ENCODE results near the gene RARRES1. TPM values are rescaled to one million over a fixed set of nuclear protein-coding genes. Genes with fewer than 3 reads are reported as not detected.

RARRES1 gene
- total RNA-seq, 1 donor from 2014 or later: 742 TPM

DNA sequence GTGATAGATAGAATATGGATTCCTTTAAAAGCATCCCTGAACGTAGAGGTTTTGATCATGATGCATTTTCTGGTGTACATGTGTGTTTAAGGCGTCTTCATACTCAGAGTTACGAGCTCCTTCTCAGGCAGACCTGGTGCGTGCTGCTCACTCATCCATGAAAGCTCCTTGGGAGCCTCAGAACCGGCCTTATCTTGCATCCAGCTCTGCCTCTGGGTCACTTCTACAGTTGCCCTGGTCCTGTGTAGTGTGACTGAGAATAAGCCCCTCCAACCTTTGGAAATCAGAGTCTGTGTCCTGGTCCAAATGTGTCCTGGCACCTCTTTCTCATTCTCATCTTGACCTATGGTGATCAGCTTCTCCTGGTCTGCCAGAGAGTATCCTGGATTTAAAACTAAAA is 17.3 kb upstream of the RARRES1 start:
- Histone ChIP-seq H3K27ac (no peak overlapping the region), H3K4me1 (no peaks in the 10 kb centered on the region), H3K9me3 (no peaks in the 10 kb centered on the region), H3K4me3 (no peak overlapping the region), H3K36me3 (no peaks in the 10 kb centered on the region), H3K27me3 (no peaks in the 10 kb centered on the region)
- intact Hi-C loops (cut with DNase I): no loop called here
- TF ChIP-seq POLR2AphosphoS5 (IDR thresholded peaks at IDR 0.05; ENCODE audit: insufficient read depth in 1 of 2, low read depth in 1 of 2): no peak
- TF ChIP-seq, protein P1, sequence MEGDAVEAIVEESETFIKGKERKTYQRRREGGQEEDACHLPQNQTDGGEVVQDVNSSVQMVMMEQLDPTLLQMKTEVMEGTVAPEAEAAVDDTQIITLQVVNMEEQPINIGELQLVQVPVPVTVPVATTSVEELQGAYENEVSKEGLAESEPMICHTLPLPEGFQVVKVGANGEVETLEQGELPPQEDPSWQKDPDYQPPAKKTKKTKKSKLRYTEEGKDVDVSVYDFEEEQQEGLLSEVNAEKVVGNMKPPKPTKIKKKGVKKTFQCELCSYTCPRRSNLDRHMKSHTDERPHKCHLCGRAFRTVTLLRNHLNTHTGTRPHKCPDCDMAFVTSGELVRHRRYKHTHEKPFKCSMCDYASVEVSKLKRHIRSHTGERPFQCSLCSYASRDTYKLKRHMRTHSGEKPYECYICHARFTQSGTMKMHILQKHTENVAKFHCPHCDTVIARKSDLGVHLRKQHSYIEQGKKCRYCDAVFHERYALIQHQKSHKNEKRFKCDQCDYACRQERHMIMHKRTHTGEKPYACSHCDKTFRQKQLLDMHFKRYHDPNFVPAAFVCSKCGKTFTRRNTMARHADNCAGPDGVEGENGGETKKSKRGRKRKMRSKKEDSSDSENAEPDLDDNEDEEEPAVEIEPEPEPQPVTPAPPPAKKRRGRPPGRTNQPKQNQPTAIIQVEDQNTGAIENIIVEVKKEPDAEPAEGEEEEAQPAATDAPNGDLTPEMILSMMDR (IDR thresholded peaks at IDR 0.05): no peak
- TF ChIP-seq POLR2A (IDR thresholded peaks at IDR 0.05): no peak
- DNase-seq (ENCODE audit: extremely low spot score in 2 of 2): peak in 1 of 2 donors; percentile 75

DNA sequence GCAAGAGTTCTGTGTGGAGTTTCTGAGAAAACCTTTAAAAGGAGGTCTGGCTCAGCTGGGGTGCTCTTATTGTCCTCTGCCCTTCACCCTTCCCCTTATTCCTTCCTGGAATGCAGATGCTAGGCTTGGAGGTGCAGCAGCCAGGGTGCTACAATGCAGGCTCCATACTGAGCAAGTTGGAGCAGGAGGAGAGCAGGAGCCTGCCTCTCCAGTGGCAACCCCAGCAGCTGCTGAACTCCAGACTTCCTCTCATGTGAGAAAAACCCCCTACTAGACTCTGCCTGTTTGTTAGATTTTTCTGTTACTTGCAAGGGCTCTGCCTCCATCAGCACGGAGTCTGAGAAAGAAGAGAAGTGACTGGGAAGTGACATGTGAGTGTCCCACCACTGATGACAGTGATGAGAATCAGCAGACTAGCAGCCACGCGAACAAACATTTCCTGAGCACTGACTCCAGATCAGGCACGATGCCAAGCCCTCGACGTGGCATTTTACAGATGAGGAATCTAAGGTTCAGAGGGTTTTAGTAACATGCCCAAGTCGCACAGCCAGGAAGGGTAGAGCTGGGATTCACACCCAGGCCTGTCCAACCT is 16.1 kb upstream of the RARRES1 start:
- DNase-seq (ENCODE audit: extremely low spot score in 2 of 2): peak in 1 of 2 donors; percentile 81
- no peaks in the 10 kb centered on the region for H3K4me1 ChIP-seq
- H3K36me3 ChIP-seq: no peaks in the 10 kb centered on the region
- no peak overlapping the region for H3K27ac ChIP-seq
- H3K9me3 ChIP-seq: no peaks in the 10 kb centered on the region
- intact Hi-C loops (cut with DNase I): no loop called here
- TF ChIP-seq POLR2A (IDR thresholded peaks at IDR 0.05) (no peak), POLR2AphosphoS5 (IDR thresholded peaks at IDR 0.05; ENCODE audit: insufficient read depth in 1 of 2, low read depth in 1 of 2) (no peak)
- TF ChIP-seq, protein P1 (IDR thresholded peaks at IDR 0.05): no peak
- H3K27me3 ChIP-seq: no peaks in the 10 kb centered on the region
- no peak overlapping the region for H3K4me3 ChIP-seq

DNA sequence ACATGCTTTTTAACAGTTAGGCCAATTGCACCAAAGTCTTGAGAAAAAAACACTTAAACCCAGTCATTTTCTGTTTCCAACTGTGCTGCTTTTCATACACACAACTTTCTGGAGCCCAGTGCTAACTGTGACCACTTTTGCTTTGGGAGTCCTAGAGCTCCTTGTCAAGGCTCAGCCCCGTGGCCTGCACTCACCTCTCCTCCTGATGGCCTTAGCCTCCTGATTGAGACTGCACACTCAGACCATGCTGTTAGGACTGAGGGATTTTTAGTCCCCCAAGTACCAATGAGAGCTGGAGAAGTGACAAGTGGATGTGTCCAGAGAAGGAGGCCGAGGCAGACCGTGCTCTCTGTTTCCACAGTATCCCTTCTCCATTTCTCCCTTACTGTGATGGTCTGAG is 15.2 kb upstream of the RARRES1 start:
- Histone ChIP-seq H3K27me3 (no peaks in the 10 kb centered on the region), H3K36me3 (no peaks in the 10 kb centered on the region), H3K4me3 (no peak overlapping the region), H3K27ac (no peak overlapping the region), H3K4me1 (no peaks in the 10 kb centered on the region), H3K9me3 (no peaks in the 10 kb centered on the region)
- intact Hi-C loops (cut with DNase I): no loop called here
- DNase-seq (ENCODE audit: extremely low spot score in 2 of 2): peak in 1 of 2 donors; percentile 81
- TF ChIP-seq POLR2A (IDR thresholded peaks at IDR 0.05) (no peak), POLR2AphosphoS5 (IDR thresholded peaks at IDR 0.05; ENCODE audit: insufficient read depth in 1 of 2, low read depth in 1 of 2) (no peak)
- TF ChIP-seq, protein P1 (IDR thresholded peaks at IDR 0.05): no peak

DNA sequence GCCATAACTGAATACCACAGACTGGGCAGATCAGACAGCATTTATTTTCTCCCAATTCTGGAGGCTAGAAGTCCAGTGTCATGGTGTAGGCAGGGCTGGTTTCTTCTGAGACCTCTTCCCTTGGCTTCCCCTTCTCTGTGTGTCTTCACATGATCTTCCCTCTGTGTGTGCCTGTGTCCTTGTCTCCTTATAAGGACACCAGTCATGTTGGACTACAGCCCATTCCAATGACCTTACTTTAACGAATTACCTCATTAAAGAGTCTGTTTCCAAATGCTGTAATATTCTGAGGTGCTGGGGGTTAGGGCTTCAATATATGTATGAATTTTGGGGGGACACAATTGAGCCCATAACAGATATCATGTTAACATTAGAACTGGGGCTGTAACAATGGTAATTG is 13.3 kb upstream of the RARRES1 start:
- H3K4me1 ChIP-seq: no peaks in the 10 kb centered on the region
- TF ChIP-seq POLR2A (IDR thresholded peaks at IDR 0.05) (no peak), POLR2AphosphoS5 (IDR thresholded peaks at IDR 0.05; ENCODE audit: insufficient read depth in 1 of 2, low read depth in 1 of 2) (no peak)
- TF ChIP-seq, protein P1 (IDR thresholded peaks at IDR 0.05): no peak
- no peaks in the 10 kb centered on the region for H3K9me3 ChIP-seq
- DNase-seq (ENCODE audit: extremely low spot score in 2 of 2): no peak
- no peaks in the 10 kb centered on the region for H3K36me3 ChIP-seq
- H3K27ac ChIP-seq: no peak overlapping the region
- intact Hi-C loops (cut with DNase I): no loop called here
- no peaks in the 10 kb centered on the region for H3K27me3 ChIP-seq
- no peak overlapping the region for H3K4me3 ChIP-seq

DNA sequence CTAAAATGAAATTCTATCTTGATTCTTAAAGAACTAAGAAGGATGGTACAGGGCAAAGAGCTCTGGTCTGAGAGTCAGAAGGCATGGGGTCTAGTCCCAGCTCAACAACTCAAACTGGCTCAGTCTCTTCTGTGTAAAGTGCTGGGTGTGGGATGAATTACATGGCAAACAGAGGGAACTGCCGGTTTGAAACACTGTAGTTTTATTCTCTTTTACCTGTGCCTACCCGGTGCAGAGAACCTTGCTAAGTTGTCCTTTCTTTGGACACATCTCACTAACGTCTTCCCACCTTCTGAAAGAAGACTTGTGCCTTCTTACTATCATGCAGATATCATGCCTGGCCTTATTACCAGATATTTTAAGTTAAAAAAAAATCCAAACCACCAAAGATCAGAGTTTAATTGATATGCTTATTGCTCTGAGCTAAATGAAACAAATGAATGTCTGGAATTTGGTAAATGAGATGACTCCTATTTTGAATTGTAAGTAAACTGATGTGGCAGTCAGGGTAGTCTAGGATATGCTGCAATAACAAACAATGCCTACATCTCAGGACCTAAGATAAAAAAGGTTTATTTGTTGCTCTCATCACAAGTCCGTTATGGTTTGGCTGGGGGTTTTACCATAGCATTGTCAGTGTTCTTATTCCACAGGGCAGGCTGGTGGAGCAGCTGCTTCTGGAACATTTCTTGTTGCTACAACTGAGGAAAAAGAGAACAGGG is 12.5 kb upstream of the RARRES1 start:
- Histone ChIP-seq H3K36me3 (no peaks in the 10 kb centered on the region), H3K27me3 (no peaks in the 10 kb centered on the region), H3K4me1 (no peaks in the 10 kb centered on the region), H3K9me3 (no peaks in the 10 kb centered on the region), H3K4me3 (no peak overlapping the region), H3K27ac (no peak overlapping the region)
- intact Hi-C loops (cut with DNase I): no loop called here
- peak in 1 of 2 donors; percentile 25 for DNase-seq (ENCODE audit: extremely low spot score in 2 of 2)
- no peak for TF ChIP-seq POLR2A (IDR thresholded peaks at IDR 0.05)
